HK-2 (cell line): ENCODE measurements around the gene TFIP11.
"Not testable (repeated sequence)": the region's sequence is repeated elsewhere in the genome, so short reads cannot be mapped to it uniquely, and the experiment has no call there.

Experiments
- DNase-seq: peaks from one replicate; pipeline ENCODE4 v3.0.0-alpha.2; 2018; ENCODE audit not compliant: unreplicated experiment

TFIP11 gene

DNA sequence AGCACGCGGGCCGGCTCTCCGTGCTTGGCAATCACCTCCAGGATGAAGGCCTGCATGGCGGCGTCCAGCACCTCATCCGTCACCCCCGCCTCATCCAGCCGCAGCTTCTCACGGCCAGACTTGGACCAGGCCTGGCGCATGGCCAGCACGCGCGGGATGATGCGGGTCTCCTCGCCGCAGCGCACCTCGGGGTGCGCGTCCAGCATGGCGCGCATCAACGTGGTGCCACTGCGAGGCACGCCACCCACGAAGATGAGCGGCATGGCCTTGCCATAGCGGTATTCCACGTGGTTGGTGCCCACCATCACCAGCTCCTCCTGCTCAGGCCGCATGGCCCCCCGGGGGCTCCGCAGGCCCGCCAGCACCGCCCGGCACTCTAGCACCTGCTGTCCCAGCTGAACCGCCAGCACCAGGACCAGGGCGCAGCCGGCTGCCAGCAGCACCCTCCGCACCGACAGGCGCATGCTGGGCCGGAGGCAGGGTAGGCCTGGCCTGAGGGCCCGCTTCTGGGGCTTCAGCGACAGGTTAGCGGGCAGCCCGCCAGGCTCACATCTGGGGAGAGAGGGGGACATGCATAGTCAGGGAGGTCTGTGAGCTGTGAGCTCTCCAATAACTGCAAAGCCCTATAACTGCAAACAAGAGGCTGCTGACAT is 29.0 kb upstream of the TFIP11 start:
- no peak for DNase-seq

DNA sequence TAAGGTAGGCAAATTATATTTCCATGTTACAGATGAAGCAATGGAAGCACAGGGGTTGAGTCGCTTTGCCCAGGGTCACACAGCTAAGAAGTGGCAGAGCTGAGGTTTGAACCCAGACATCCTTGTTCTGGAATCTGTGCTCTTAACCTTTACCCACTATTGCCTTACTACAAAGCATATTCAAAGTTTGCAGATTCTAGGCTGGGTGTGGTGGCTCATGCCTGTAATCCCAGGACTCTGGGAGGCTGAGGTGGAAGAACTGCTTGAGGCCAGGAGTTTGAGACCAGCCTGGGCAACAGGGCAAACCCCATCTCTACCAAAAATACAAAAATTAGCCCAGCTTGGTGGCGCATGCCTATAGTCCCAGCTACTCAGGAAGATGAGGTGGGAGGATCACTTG is 27.8 kb upstream of the TFIP11 start:
- no peak for DNase-seq

DNA sequence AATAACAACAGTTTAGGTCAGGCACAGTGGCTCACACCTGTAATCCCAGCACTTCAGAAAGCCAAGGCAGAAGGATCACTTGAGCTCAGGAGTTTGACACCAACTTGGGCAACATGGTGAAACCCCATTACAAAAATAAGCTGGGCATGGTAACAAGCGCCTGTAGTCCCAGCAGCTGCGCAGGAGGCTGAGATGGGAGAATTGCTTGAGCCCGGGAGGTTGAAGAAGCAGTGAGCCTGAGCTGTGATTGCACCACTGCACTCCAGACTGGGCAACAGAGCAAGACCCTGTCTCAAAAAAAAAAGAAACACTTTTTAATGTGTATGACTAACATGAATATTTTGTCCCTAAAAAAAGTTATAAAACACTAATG is 24.5 kb upstream of the TFIP11 start:
- no peak for DNase-seq

DNA sequence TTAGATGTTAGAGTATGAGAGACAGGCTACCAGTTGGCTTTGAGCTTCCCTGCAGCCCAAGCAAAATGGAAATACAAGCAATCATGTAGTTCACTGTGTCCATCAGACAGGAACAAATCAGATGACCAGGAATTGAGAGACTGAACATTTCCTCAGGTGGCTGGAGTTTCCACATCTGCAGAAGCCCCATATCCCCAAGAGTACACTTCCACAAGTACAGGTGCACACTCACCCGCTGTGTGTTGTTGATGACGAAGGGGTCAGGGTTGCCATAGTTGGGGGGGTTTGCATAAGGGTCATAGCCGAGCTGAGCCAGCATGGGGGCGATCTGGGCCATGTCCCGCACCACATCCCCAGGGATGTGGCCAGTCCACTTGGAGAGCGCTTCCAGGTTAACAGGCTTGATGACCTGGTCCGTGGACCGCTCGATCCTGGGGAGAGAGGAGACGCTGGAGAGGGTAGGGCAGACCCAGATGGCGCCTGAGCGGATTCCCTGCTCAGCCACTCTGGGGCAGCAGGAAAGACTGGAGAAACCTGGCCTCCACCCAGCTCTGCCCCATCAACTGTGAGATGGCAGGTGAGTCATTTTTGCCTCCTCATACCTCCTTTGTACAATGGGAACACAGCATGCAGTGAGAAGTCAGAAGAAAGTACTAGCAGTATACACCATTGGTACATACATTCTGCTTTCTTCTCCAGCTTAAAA is 23.9 kb upstream of the TFIP11 start:
- DNase-seq, result peak; percentile 13

DNA sequence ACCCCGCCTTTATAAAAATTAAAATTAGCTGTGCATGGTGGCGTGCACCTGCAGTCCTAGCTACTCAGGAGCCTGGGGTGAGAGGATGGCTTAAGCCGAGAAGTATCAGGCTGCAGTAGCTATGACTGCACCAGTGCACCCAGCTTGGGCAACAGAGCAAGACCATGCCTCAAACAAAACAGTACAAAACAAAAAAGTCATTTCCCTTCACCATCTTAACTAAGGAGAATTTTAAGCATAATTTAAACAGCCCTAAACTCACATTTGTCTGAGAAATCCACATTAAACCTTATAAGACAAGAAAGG is 23.3 kb upstream of the TFIP11 start:
- DNase-seq, result no peak

DNA sequence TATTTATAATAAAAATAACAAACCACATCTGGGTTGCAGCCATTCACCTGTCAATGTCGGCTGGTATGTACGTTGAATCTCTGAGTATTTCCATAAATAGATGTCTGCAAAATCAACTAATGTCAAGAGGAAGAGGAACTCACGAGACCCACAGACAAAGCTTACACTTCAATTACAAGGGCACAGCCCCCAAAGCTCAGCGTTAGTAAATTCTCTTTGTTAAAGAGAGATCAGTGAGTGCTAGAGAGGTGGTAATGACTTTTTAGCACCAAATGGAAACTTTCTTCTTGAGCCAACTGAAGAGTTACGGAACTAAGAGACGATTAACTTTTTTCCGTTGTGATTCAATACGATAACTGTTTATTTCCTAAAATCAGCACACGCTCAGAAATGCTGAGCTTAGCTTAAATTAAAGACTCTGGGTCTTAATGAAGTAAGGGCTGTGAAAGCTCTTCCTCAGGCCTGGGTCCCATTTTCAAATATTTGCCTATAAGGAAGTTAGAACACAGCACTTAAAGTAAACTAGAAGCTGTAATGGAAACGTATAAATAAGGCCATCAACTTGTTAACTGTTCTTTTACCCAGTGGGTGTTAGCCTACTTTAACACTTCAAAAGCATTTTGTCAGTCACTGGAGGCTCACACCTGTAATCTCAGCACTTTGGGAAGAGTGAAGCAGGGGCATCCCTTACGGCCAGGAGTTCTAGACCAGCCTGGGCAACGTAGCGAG is 22.8 kb upstream of the TFIP11 start:
- no peak for DNase-seq

DNA sequence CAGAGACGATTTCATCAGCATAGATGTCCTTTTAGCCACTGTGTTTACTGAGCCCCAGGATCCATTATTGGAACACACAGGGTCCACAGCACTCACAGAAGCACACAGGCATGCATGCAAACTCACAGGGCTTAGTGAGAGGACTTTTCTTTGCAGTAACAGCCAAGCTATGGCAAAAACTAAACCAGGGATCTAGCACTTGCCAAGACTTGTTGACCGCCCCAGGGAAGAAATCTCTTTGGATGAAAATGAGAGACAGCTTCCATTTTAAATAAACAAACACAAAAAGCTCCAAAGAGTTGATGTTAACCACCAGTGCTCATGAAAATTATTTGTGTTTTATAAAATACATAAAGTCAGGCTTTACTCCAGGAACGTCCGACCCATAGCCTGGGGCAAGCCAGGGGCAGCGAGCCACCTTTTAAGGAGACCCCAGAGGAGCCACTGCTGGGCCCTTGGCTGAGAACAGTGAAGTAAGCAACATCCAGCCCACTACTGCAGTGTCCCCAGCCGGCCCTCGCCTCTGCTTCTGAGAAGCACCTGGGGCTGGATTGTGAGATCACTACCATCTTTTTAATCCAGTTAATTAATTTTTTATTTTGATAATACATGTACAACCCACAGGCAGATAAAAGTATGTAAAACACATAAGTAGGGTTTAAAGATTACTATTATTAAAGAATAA is 22.0 kb upstream of the TFIP11 start:
- no peak for DNase-seq

DNA sequence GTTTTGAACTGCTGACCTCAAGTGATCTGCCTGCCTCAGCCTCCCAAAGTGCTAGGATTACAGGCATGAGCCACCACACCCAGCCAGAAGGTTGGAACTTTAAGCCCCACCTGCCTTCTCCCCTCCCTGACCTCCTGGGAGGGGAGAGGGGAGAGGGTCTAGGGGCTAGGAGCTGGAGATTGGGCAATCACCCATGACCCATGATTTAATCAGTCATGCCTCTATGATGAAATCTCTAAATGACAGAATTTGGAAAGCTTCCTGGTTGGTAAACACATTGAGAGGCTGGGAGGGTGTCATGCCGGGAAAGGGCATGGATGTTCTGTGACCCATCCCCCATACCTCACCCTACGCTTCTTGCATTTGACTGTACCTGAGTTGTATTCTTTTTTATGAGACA is 17.1 kb upstream of the TFIP11 start:
- no peak for DNase-seq

DNA sequence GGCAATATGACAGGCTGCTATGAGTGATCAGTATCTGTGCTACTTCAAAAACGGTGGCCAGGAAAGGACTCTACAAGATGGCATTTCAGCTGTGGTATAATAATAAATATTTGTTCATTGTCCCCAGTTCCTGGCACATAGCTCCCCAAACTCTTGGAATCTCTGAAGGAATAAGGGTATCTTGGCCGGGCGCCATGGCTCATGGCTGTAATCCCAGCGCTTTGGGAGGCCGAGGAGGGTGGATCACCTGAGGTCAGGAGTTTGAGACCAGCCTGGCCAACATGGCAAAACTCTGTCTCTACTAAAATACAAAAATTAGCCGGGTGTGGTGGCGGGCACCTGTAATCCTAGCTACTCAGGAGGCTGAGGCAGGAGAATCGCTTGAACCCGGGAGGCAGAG is 16.2 kb upstream of the TFIP11 start:
- DNase-seq, result not testable (repeated sequence)

DNA sequence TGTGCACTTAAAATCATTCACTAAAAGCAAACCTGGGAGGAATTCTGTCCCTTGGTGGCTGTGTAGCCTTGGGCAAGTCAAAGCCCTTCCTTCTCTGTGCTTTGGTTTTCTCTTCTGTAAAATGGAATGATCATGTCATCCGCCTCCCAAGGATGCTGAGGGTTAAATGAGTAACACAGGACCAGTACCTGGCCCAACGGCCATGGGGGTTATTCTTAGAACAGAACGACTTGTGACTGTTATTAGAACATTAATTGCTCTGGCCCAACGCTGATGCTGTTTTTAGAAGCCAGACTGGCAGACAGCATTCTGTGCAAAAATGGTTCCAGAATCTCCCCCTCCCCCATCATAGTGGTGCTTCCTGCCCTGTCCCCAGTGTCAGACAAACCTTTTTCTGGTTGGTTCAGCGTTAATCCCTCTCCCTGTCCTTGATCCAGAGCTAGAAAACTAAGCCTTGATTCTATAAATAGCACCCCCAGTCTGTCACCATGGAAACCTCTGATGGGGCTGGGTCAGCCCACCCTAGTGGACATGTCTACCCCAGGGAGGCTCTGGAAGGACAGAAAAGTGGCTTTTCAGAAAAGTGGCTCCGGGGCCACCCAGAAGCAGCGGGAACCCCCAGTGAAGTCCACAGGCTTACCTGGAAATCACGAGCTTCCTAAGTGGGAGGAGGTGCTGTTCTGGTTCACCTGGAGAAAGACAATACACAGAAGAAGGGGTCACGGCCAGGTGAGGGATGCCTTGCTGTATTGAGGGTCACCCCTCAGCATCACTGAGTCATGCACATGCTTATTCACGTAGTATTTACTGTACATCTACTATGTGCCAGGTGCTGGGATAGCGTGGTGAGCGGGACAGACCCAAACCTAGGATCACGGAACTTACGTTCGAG is 15.5 kb upstream of the TFIP11 start:
- DNase-seq, result no peak

DNA sequence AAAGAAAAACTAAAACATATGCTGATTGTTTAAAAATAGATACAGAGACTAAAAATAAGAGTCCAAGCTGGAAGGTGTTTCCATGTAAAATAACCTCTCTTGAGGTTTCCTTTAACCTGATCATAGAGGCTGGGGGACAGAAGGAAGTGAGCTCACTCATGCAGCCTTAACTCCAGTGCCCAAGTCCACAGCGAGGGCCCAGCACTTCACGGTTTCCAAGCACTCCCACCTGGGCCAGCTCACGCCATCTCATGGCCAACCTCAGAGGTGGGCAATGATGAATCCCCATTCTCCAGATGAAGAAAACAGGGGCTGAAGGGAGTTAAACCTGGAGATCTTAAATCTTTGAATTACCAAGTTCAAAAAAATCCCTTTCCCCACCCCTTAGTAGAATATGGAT is 14.9 kb upstream of the TFIP11 start:
- DNase-seq, result no peak

DNA sequence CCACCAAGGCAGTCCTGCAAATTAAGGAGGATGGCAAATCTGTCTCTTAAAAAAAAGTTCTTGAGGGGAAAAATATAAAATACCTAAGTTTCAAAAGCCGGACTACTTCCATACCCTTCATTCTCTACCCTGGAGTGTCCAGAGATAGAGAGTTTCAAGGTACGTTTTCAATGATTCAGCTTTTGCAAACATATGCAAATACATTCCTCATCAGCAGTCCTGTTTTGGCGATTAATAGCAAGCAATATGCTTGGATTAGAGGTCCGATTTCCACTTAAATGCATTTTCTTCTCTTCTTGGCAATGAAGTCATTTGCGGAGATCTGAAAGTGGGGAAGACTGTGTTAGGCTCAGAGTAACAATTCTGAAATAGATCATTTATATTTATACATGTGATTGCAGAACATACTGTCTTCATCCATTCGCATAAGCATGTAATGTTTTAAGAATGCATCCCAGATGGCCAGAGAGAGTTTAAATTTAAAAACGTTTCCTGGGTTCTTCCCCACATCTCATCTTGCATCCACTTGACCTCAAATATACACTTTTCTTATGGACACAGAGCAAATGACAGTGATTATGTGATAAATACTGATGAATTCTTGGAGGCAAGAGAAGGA is 13.8 kb upstream of the TFIP11 start:
- no peak for DNase-seq

DNA sequence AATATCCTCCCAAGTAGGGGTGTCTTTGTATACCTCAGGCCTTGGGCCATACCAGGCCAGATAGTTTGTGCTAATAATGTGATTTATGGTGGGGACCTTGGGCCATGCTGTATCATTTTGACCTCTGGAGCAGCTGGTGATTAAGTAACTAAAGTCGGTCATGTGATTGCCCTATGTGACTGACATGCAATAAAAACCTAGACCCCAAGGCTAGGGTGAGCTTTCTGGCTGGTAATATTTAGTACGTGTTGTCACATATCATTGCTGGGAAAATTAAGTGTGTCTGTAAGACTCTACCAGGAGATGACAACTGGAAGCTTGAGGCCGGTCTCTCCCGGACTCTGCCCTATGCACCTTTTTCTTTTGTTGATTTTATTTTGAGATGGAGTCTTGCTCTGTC is 12.6 kb upstream of the TFIP11 start:
- DNase-seq, result no peak

DNA sequence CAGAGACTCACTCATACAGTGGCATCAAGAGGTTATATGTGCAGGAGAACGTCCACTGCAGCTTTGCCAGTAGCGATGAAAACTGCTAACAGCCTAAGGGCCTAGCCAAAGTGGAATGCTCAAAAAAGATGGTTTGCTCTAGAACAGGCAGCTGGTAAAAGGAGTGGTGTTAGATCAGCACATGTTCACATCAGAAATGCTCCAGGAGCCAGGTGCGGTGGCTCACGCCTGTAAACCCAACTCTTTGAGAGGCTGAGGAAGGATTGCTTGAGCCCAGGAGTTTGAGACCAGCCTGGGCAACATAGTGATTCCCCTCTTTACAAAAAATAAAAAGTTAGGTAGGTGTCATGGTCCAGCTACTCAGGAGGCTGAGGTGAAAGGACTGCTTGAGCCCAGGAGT is 10.3 kb upstream of the TFIP11 start:
- DNase-seq, result no peak

DNA sequence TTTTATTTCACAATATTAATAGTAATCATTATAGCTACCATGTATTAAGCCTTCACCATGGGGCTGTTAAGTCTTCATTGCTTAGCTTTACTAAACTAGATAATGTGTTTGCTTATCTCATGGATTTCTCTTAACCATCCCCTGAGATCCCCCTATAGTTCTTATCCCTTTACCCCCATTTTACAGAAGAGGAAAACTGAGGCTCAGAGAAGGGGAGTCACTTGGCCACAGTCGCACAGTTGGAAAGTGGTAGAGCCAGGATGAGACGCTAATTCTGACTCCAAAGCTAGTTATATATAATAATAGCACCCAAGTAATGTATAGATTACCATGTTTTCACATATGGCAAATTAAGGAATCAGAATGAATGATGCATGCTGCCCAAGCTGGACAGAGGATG is 9.7 kb upstream of the TFIP11 start:
- no peak for DNase-seq

DNA sequence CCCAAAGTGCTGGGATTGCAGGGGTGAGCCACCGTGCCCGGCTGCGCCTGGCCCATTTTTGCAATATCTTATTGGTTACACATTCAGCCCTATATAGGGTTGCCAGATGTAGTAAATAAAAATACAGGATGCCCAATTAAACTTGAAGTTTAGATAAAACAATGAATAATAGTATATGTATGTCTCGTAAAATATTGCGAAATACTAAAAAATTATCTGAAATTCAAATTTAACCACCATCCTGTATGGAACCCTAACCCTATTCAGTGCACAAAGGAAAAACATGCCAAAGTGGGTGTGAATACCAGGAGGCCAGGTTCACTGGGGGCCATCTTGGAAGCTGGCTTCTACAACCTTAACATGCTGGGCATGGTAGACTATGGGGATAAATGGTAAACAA is 5.2 kb upstream of the TFIP11 start:
- DNase-seq, result no peak

DNA sequence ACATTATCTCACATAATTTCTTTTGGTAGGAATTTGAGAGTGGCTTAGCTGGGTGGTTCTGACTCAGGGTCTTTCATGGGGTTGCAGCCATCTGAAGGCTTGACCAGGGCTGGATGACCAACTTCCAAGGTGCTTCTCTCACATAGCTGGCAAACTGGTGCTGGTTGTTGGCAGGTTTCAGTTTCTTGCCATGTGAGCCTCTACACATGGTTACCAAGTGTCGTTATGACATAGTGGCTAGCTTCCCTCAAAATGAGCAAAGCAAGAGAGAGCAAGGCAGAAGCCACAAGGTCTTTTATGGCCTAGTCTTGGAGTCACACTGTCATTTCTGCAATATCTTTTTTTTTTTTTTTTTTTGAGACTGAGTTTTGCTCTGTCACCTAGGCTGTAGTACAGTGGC is 4.2 kb upstream of the TFIP11 start:
- DNase-seq, result no peak

DNA sequence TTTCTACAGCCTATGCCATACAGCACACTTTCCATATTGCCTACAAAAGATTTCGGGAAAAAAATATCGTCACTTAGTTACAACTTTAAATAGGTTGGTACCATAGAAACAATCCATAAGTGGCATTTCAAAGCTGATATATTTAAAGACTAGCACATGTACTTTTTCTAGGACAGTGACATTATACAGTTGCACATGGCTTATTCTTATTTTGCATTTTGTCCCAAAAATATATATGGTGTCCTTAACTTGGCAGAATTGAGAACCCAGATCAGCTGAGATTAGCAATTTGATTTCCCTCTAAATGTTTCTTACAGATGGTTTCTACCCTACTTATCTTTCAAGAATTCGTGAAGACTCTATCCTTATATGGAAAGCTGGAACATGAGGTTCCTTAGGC is 3.7 kb upstream of the TFIP11 start:
- DNase-seq, result no peak

DNA sequence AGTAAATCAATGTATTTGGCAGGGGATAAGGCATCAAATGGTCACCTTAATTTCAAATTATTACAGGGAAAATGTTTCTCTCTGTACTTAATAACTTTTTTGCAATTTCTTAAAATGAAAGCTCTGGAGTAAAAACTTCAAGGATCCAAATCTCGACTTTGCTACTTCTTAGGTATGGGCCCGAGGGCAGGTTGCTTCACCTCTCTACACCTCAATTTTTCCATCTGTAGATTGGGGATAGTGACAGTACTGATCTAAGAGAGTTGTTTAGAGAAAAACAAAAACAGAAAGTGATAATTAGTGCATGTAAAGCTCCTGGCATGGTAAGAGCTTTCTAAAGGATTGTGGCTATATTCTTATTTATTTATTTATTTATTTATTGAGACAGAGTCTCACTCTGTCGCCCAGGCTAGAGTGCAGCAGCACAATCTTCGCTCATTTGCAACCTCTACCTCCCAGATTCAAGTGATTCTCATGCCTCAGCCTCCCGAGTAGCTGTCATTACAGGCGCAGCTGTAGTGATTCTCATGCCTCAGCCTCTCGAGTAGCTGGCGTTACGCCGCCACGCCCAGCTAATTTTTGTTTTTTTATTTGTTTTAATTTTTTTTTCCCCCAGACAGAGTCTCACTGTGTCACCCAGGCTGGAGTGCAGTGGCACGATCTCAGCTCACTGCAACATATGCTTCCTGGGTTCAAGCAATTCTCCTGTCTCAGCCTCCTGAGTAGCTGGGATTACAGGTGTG is 2.3 kb upstream of the TFIP11 start:
- no peak for DNase-seq

DNA sequence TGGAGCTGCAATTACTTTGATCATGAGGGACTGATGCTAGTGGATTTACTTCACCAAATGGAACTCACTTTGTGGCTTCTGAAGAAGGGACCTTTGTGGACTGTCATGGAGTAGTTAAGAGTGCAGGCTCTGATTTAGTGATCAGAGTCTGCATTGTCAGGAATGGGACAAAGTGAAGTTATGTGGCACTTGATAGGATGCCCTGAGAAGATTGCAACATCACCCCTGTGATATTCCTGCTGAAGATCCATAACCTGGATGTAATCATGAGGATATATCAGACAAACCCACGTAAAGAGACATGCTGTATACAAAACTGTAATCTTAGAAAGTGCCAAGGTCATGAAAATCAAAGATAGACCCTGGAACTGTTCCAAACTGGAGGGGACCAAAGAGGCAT is 1.6 kb upstream of the TFIP11 start:
- DNase-seq, result no peak

DNA sequence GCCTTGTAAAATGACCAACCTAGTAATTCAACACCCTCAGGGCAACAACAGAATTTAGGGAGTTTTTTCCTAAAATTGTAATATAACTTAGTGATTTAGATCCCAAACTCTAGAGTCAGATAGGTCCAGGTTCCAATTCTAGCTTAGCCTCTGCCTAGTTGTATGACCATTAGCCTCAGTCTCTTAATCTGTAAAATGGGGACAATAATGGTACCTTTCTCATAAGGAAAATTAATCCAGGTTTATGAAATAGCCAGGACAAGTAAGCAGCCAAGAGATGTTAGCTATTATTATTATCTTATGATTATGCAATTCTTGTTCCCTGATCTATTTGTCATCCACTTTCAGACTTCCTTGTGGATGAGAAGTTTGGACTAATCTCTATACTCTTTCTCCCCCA is 4.1 kb downstream of the TFIP11 start:
- DNase-seq, result no peak
